ENCODE measurements around the gene MYO1B. TPM values are rescaled to one million over a fixed set of nuclear protein-coding genes. Genes with fewer than 3 reads are reported as not detected.
A peak's percentile ranks its signal among the peaks of the same experiment; 100 is the strongest.

The MYO1B gene
- total RNA-seq, 1 experiment from 2014 or later: 37.8 TPM

GRCh38 chr2:191299010-191299409 is 53.8 kb downstream of the MYO1B start:
- H3K27me3 ChIP-seq (replicated peaks; ENCODE audit: insufficient read depth, low read depth, low read length, poor library complexity): no peaks in the 10 kb centered on the region
- ChIA-PET CTCF (no interaction called here), POLR2A (ENCODE audit: low non-redundant PET) (no interaction called here)
- H3K4me1 ChIP-seq (ENCODE audit: insufficient read depth, low read length, poor library complexity, severe bottlenecking): no peaks in the 10 kb centered on the region
- H3K27ac ChIP-seq (ENCODE audit: low read depth, low read length, poor library complexity, severe bottlenecking): no peak overlapping the region
- no TSS peak for BruUV-seq (replicated peaks)
- intact Hi-C loops (cut with micrococcal nuclease; ENCODE audit: unreplicated experiment): loop anchor here (1.0 kb wide), 1 partner anchor 202 kb away; no protein-coding TSS in a partner anchor
- DNase-seq (ENCODE audit: low spot score): peak; percentile 33
- no peak for TF ChIP-seq EZH2 (IDR thresholded peaks at IDR 0.05; ENCODE audit: borderline replicate concordance, low read depth, low read length, poor library complexity, severe bottlenecking)
- peak; percentile 56 for TF ChIP-seq CTCF (conservative IDR thresholded peaks at IDR 0.05; ENCODE audit: low read depth, low read length)
- no peak overlapping the region for H3K4me3 ChIP-seq (ENCODE audit: low read depth, low read length, poor library complexity, severe bottlenecking)
- no peaks in the 10 kb centered on the region for H3K36me3 ChIP-seq (ENCODE audit: insufficient read depth, low read length, poor library complexity, severe bottlenecking)
- no peaks in the 10 kb centered on the region for H3K9me3 ChIP-seq (ENCODE audit: low read depth, low read length, poor library complexity, severe bottlenecking)

GRCh38 chr2:191299866-191300265 is 54.7 kb downstream of the MYO1B start:
- ChIA-PET POLR2A (ENCODE audit: low non-redundant PET) (no interaction called here), CTCF (no interaction called here)
- intact Hi-C loops (cut with micrococcal nuclease; ENCODE audit: unreplicated experiment): loop anchor here (1.0 kb wide), 1 partner anchor 201 kb away; no protein-coding TSS in a partner anchor
- Histone ChIP-seq H3K36me3 (ENCODE audit: insufficient read depth, low read length, poor library complexity, severe bottlenecking) (no peaks in the 10 kb centered on the region), H3K4me1 (ENCODE audit: insufficient read depth, low read length, poor library complexity, severe bottlenecking) (no peaks in the 10 kb centered on the region), H3K27me3 (replicated peaks; ENCODE audit: insufficient read depth, low read depth, low read length, poor library complexity) (no peaks in the 10 kb centered on the region), H3K4me3 (ENCODE audit: low read depth, low read length, poor library complexity, severe bottlenecking) (no peak overlapping the region), H3K9me3 (ENCODE audit: low read depth, low read length, poor library complexity, severe bottlenecking) (no peaks in the 10 kb centered on the region), H3K27ac (ENCODE audit: low read depth, low read length, poor library complexity, severe bottlenecking) (no peak overlapping the region)
- DNase-seq (ENCODE audit: low spot score): no peak
- TF ChIP-seq EZH2 (IDR thresholded peaks at IDR 0.05; ENCODE audit: borderline replicate concordance, low read depth, low read length, poor library complexity, severe bottlenecking) (no peak), CTCF (conservative IDR thresholded peaks at IDR 0.05; ENCODE audit: low read depth, low read length) (no peak)
- no TSS peak for BruUV-seq (replicated peaks)

- no peak for DNase-seq (ENCODE audit: low spot score)
- no TSS peak for BruUV-seq (replicated peaks)
- POLR2A ChIA-PET (ENCODE audit: low non-redundant PET): no interaction called here
- CTCF ChIA-PET: interaction anchor here (0.5 kb wide), 2 partner anchors 222 to 226 kb away, joined by 3 to 8 read pairs; no protein-coding TSS in a partner anchor
- H3K4me1 ChIP-seq (ENCODE audit: insufficient read depth, low read length, poor library complexity, severe bottlenecking): no peaks in the 10 kb centered on the region
- no peaks in the 10 kb centered on the region for H3K36me3 ChIP-seq (ENCODE audit: insufficient read depth, low read length, poor library complexity, severe bottlenecking)
- H3K9me3 ChIP-seq (ENCODE audit: low read depth, low read length, poor library complexity, severe bottlenecking): no peaks in the 10 kb centered on the region
- intact Hi-C loops (cut with micrococcal nuclease; ENCODE audit: unreplicated experiment): no loop called here
- H3K27me3 ChIP-seq (replicated peaks; ENCODE audit: insufficient read depth, low read depth, low read length, poor library complexity): no peaks in the 10 kb centered on the region
- no peak for TF ChIP-seq CTCF (conservative IDR thresholded peaks at IDR 0.05; ENCODE audit: low read depth, low read length)
- no peak for TF ChIP-seq EZH2 (IDR thresholded peaks at IDR 0.05; ENCODE audit: borderline replicate concordance, low read depth, low read length, poor library complexity, severe bottlenecking)
- no peak overlapping the region for H3K4me3 ChIP-seq (ENCODE audit: low read depth, low read length, poor library complexity, severe bottlenecking)
- H3K27ac ChIP-seq (ENCODE audit: low read depth, low read length, poor library complexity, severe bottlenecking): no peak overlapping the region
Measured at GRCh38 chr2:191301971-191302370, 56.8 kb downstream of the MYO1B start.

All from A673 (cell line).